C4-2B (cell line): ENCODE measurements around the gene MIA.

Experiments used
- CTCF ChIP-seq: fragments of 450-650 bp; conservative IDR thresholded peaks from 2 replicates; pipeline ENCODE4 v1.5.1; 2017; ENCODE audit warnings: mild to moderate bottlenecking
- ZFX ChIP-seq: fragments of 450-650 bp; IDR thresholded peaks from 2 replicates; pipeline ENCODE4 v1.6.1; 2017

- TF ChIP-seq CTCF (peak; percentile 24), ZFX (no peak)
Measured at GRCh38 chr19:40798683-40799557, 23.6 kb downstream of the MIA start, which contains the start of gene EGLN2.
